Measurements from ENCODE around the gene MAP3K14.

Gene MAP3K14

GRCh38 chr17:45231481-45232116 is 85.2 kb downstream of the MAP3K14 start:
- DNase-seq = no peak

- no peak for DNase-seq
These were observed 85.9 kb downstream of the MAP3K14 start for GRCh38 chr17:45230787-45231480.

- no peak for DNase-seq
These were observed 86.4 kb downstream of the MAP3K14 start for GRCh38 chr17:45230410-45230786.

GRCh38 chr17:45229681-45230409 is 87.0 kb downstream of the MAP3K14 start:
- no peak for DNase-seq

GRCh38 chr17:45228763-45229539 is 87.9 kb downstream of the MAP3K14 start:
- no peak for DNase-seq

- DNase-seq = no peak
These were observed 88.7 kb downstream of the MAP3K14 start for GRCh38 chr17:45227926-45228762.

- DNase-seq = no peak
These were observed 89.5 kb downstream of the MAP3K14 start for GRCh38 chr17:45227101-45227925.

- no peak for DNase-seq
These were observed 90.2 kb downstream of the MAP3K14 start for GRCh38 chr17:45226576-45226975.

GRCh38 chr17:45225964-45226530 is 90.8 kb downstream of the MAP3K14 start:
- DNase-seq = no peak

GRCh38 chr17:45225051-45225700 is 91.6 kb downstream of the MAP3K14 start:
- DNase-seq = no peak

GRCh38 chr17:45224671-45225050 is 92.2 kb downstream of the MAP3K14 start:
- no peak for DNase-seq

- DNase-seq = no peak
These were observed 93.0 kb downstream of the MAP3K14 start for GRCh38 chr17:45223539-45224528.

GRCh38 chr17:45222996-45223538 is 93.8 kb downstream of the MAP3K14 start:
- DNase-seq = no peak

GRCh38 chr17:45222289-45222995 is 94.4 kb downstream of the MAP3K14 start:
- DNase-seq = no peak

GRCh38 chr17:45222014-45222288 is 94.9 kb downstream of the MAP3K14 start:
- no peak for DNase-seq

GRCh38 chr17:45221081-45222013 is 95.5 kb downstream of the MAP3K14 start, which contains the start of gene FMNL1:
TSS of gene FMNL1 (plus strand) at chr17:45221885. CDS start at chr17:45222125, 240 bp downstream.
- DNase-seq = no peak

- no peak for DNase-seq
These were observed 96.7 kb downstream of the MAP3K14 start for GRCh38 chr17:45220079-45220478.

Measured in NCI-H1930 (cell line).